Measurements from ENCODE around the gene SLC41A1. TPM values are rescaled to one million over a fixed set of nuclear protein-coding genes. Genes with fewer than 3 reads are reported as not detected.

Gene SLC41A1
- total and polyA plus RNA-seq, 9 of the 15 experiments (the other 6 are each of a cell fraction or from before 2014, with no cell fraction given), result 4.1 to 29.3 (median 11.4) TPM

GRCh38 chr1:205785446-205785845 is 27.6 kb downstream of the SLC41A1 start:
- CTCF ChIA-PET (ENCODE audit: low intra/inter-chr PET ratio), result no interaction called here
- FAIRE-seq, result no peak
- no TSS peak for BruUV-seq (replicated peaks)

More at GRCh38 chr1:205785446-205785845, 27.6 kb downstream of the SLC41A1 start:
- DNase-seq (ENCODE audit: extremely low read depth in 1 of 4, low spot score in 3 of 4) (no peak), ATAC-seq (no peak)
- Histone ChIP-seq H3K9me1 (ENCODE audit: control insufficient read depth, insufficient read depth, low read length) (no peaks in the 10 kb centered on the region), H3K9me3 (replicated peaks; ENCODE audit: control insufficient read depth, insufficient read depth, low read depth, low read length) (no peaks in the 10 kb centered on the region), H3K79me2 (ENCODE audit: control insufficient read depth, insufficient read depth, low read length) (no peaks in the 10 kb centered on the region), H3K9ac (ENCODE audit: insufficient read depth in 1 of 2, low read depth in 2 of 2, low read length in 2 of 2) (no peak overlapping the region), H3K4me1 (replicated peaks in 1 of 2; ENCODE audit: control insufficient read depth in 2 of 2, insufficient read depth in 2 of 2, low read length in 2 of 2) (peaks cover 7 to 20% of the 10 kb centered on the region in 2 experiments; a peak in 4 of 5 replicates), H3K36me3 (ENCODE audit: control insufficient read depth, insufficient read depth, low read length) (peaks cover under 1% of the 10 kb centered on the region; the same call in 1 of the 3 replicates), H3K27ac (ENCODE audit: extremely low read depth, low read depth, low read length) (no peak overlapping the region), H3K27me3 (ENCODE audit: control insufficient read depth in 2 of 2, insufficient read depth in 2 of 2, low read length in 2 of 2) (no peaks in the 10 kb centered on the region; a peak in 1 of 5 replicates), H4K20me1 (replicated peaks; ENCODE audit: control insufficient read depth, insufficient read depth, low read length) (no peaks in the 10 kb centered on the region), H3K4me3 (no peak overlapping the region), H3K4me2 (ENCODE audit: insufficient read depth, low read length) (no peak overlapping the region), H2AFZ (ENCODE audit: low read depth, low read length) (peak overlapping the region; percentile 2; the same call in 1 of the 2 replicates)
- intact Hi-C loops (cut with micrococcal nuclease), result loop anchor here (5.0 to 10.0 kb wide), 2 partner anchors 128 to 191 kb away; no protein-coding TSS in a partner anchor
- TF ChIP-seq SNAPC5 (CRISPR knock-in tag; IDR thresholded peaks at IDR 0.05), result no peak
- no peak for TF ChIP-seq ZBTB2 (IDR thresholded peaks at IDR 0.05)
- peak; percentile 35; the same call in 1 of the 2 replicates for TF ChIP-seq PKNOX1 (IDR thresholded peaks at IDR 0.05)
- no peak for TF ChIP-seq RBFOX2 (IDR thresholded peaks at IDR 0.05; ENCODE audit: low read depth, low read length)
- no peak for TF ChIP-seq RBM39 (optimal IDR thresholded peaks at IDR 0.05; ENCODE audit: low read depth, low read length)
- TF ChIP-seq CREB5 (CRISPR knock-in tag; IDR thresholded peaks at IDR 0.05), result no peak
- TF ChIP-seq BCL6 (CRISPR knock-in tag; IDR thresholded peaks at IDR 0.05), result no peak
- TF ChIP-seq TCFL5 (CRISPR knock-in tag; conservative IDR thresholded peaks at IDR 0.05), result no peak
- POLR2A ChIA-PET, result interaction anchor here (1.3 to 1.9 kb wide), 2 partner anchors 10 to 36 kb away, joined by 4 to 7 read pairs; partner anchors contain the start of gene RAB29
- 72% methylated on average over 9 of the region's 9 CpGs for WGBS (ENCODE audit: insufficient coverage, low coverage, missing lambda C conversion rate)
- in situ Hi-C loops (cut with MboI), result no loop called here

Data from K562 (cell line).